Measurements from ENCODE around the gene RAPGEF5.
A peak's percentile ranks its signal among the peaks of the same experiment; 100 is the strongest.

Gene RAPGEF5

DNA sequence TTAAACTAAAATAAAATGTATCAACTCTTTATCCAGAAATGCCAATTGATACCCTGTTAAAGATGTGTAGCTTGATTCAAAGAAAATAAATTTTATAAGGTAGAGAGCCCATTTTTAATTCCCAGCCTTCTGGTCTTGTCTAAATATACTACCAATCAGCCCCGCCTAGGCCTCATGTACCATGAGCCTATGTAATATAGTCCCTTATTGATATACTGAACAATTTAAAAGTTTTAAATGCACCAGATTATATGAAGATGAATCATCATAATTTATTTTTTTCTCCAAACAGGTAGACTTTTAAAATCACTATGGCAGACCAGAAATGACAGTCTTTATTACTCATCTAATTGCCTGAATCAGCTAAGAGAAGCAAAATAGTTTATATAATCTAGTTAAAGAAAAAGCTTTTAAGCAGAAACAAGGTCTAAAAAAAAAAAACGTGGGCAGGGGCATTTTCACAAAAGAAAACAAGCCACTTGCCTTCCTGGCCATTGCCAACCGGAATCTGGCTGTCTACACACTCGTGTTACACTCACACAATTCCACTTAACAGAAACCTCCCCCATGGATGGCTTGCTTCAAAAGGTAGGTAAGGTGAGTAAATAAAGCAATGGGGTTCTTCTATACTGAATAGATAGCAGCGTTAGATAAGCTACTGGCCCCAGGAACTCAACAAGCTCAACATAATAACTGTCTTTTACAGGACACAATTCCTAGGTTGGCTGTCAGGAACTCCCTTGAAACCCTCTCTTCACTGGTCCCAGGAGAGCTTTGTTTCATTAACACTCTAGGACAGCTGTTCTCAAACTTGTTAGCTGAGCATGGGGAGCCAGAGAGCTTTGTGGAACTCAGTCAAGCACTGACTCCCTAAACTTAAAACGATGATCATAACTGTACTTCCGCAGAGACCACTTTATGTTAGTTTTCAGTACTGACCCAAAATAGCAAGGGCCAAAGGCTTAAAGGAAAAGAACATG is 37.2 kb downstream of the RAPGEF5 start:
- FAIRE-seq = no peak
- DNase-seq (ENCODE audit: extremely low spot score, insufficient read length, low read depth) = no peak

DNA sequence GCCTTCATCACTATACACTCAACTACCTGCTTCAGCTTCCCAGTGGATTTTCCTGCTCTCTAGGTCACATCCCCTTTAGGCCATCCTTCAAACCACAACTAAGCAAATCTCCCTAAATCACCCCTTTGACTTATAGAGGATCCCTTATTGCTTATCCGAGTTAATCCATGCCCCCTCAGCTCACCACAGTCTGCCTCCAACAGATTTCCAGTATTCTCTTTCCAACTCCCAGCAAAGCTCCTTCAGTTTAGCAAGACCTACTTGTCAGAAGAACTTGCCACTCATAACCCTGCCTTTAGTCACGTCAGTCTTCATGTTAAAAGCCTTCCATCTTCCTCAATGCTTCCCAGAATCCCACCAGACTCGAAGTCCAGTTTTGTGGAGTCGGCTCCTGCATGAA is 38.6 kb downstream of the RAPGEF5 start:
- DNase-seq (ENCODE audit: extremely low spot score, insufficient read length, low read depth) (no peak), FAIRE-seq (no peak)

GRCh38 chr7:22317632-22318031 is 39.3 kb downstream of the RAPGEF5 start:
- no peak for FAIRE-seq
- no peak for DNase-seq (ENCODE audit: extremely low spot score, insufficient read length, low read depth)

DNA sequence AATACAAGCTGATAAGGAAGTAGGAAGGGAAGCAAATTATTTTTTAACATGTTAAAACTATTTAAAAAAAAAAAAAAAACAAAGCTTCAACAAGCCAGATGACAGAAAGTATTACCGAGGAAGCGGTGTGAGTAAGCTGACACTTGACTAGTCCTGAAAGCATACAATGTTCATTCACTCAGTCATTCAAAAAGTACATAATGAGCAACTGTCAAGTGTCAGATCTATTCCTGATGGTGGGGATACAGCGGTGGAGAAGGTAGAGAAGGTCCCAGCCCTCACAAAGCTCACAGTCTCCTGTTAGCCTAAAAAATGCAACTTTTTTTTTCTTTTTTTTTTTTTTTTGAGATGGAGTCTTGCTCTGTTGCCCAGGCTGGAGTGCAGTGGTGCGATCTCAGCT is 40.0 kb downstream of the RAPGEF5 start:
- FAIRE-seq = no peak
- no peak for DNase-seq (ENCODE audit: extremely low spot score, insufficient read length, low read depth)

DNA sequence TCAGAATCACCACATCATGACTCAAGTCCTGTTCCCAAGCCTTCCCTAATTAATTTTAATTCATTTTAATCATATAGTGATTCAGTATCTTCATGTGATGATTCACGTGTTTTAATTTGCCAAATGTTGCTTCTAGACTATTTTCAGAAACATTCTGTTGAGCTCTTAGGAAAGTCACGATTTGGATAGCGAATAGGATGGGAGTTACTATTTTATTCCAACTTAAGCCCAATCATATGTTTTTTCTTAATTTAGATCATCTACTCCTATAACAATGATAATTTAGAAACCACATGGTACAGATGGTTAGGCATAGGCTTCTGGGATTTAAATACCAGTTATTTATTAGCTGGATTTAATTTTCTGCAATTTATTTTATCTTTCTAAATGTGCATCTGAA is 49.1 kb downstream of the RAPGEF5 start:
- no peak for DNase-seq (ENCODE audit: extremely low spot score, insufficient read length, low read depth)
- no peak for FAIRE-seq

- no peak for DNase-seq (ENCODE audit: extremely low spot score, insufficient read length, low read depth)
- no peak for FAIRE-seq
These were observed 51.2 kb downstream of the RAPGEF5 start for GRCh38 chr7:22305706-22306105.

- no peak for FAIRE-seq
- no peak for DNase-seq (ENCODE audit: extremely low spot score, insufficient read length, low read depth)
These were observed 54.0 kb downstream of the RAPGEF5 start for GRCh38 chr7:22302951-22303423.

DNA sequence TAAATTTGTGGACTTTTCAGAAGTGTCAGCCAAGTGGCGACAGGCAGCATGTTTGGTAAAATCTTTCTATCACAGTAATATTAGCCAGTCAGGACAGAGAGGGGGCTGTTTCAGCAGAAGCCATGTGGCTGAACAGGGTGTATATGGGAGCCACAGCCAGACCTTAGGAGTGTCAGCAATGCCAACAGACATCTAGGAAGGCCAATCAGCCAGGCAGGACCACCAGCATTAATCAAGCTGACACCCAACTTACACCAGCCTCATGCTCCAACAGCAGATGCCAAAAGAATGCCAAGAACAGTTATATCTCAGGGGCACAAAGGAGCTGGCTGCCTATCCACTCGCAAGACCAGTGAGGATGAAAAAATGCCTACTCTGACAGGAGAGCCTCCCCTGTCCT is 54.8 kb downstream of the RAPGEF5 start:
- FAIRE-seq = no peak
- DNase-seq (ENCODE audit: extremely low spot score, insufficient read length, low read depth) = no peak

- no peak for DNase-seq (ENCODE audit: extremely low spot score, insufficient read length, low read depth)
- no peak for FAIRE-seq
These were observed 55.2 kb downstream of the RAPGEF5 start for GRCh38 chr7:22301790-22302189.

- no peak for DNase-seq (ENCODE audit: extremely low spot score, insufficient read length, low read depth)
- no peak for FAIRE-seq
These were observed 56.1 kb downstream of the RAPGEF5 start for GRCh38 chr7:22300839-22301238.

DNA sequence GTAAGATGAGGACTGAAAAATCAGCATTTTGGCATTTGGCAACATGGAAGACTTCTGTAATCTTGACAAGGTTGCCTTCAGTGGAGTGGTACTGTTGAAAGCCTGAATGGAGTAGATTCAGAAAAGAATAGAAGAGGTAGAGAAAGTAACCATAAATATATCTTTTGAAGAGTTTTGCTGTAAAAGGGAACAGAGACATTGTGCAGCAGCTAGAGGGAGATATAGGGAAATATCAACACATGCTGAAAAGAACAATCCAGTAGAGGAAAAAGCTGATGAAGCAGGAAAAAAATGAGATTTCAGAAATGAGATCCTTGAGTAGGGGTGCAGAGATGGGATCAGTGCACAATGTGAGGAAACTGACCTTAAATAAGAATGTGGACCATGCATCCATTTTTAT is 60.0 kb downstream of the RAPGEF5 start:
- DNase-seq (ENCODE audit: extremely low spot score, insufficient read length, low read depth) (no peak), FAIRE-seq (peak; percentile 5)

- FAIRE-seq (no peak), DNase-seq (ENCODE audit: extremely low spot score, insufficient read length, low read depth) (no peak)
These were observed 60.7 kb downstream of the RAPGEF5 start for GRCh38 chr7:22296265-22296566.

- FAIRE-seq (no peak), DNase-seq (ENCODE audit: extremely low spot score, insufficient read length, low read depth) (no peak)
These were observed 61.3 kb downstream of the RAPGEF5 start for GRCh38 chr7:22295402-22296264.

DNA sequence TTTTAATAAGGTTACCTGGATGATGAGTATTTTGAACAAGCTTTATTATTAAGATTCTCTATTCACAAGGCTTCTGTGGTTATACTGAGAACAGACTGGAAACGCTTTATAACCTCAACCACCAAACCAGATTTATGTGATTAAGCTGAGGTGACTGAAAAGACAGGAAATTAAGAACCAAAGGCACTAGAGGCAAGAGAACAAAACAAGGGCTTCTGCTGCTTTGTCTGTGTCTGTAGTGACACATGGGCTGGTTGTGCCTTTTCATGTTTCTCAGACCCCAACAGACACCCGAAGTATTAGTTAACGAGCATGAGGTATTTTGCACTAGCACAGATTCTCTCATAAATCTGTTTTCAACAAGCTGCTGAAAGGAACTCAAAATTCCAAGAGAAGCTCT is 64.4 kb downstream of the RAPGEF5 start:
- FAIRE-seq (no peak), DNase-seq (ENCODE audit: extremely low spot score, insufficient read length, low read depth) (no peak)

DNA sequence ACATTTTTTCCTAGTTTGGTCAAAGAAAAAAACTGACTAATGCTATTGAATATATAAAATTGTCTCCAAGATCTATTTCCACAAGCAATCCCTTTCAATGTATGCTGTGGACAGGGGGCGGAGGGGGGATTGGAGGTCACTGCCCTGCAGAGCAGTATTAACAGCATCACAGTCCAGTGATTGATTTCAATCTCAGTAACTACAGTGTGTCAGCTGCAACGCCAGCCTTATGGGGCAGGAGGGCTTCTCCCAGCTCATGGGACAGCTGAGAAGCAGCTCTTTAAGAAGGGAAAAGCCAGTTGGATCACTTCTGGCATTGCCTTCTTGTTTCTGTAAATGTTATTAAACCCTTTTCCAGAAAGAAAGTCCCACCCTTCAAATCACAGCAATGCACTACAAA is 65.0 kb downstream of the RAPGEF5 start:
- DNase-seq (ENCODE audit: extremely low spot score, insufficient read length, low read depth) (no peak), FAIRE-seq (no peak)

DNA sequence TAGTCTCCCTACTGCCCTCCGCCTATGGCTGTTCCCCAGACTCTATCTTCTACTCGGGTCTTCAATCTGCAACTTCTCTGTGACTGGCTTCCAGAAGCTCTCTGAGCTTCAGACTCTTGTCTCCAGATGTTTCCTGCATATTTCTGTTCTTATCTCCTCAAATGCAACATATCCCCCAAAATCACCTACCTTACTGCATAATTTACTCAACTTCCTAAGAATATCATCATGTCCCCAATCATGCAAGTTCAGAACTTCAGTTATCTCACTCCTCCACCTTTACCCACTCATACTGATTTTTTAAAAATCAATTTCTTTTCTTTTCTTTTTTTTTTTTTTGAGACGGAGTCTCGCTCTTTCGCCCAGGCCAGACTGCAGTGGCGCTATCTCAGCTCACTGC is 68.8 kb downstream of the RAPGEF5 start:
- DNase-seq (ENCODE audit: extremely low spot score, insufficient read length, low read depth) (no peak), FAIRE-seq (no peak)

GRCh38 chr7:22287412-22287811 is 69.5 kb downstream of the RAPGEF5 start:
- no peak for DNase-seq (ENCODE audit: extremely low spot score, insufficient read length, low read depth)
- no peak for FAIRE-seq

DNA sequence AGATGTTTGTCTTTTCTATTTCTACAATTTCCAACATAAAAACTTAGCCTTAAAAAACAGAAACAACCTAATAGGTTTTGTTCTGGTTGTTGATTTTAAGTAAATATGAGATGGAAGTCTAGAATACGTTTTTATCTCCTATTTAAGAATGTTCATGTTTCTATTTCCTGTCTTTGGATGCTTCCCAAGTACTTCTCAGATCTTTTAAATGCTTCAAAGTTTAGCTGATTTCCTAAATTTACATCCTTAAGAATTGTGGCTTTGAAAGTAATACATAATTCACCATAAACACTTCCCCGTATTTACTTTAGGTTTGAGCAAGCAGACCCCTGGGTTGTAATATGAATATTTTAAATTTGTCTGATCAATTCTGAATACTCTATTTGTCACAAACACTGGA is 70.5 kb downstream of the RAPGEF5 start:
- FAIRE-seq = no peak
- DNase-seq (ENCODE audit: extremely low spot score, insufficient read length, low read depth) = no peak

- FAIRE-seq (no peak), DNase-seq (ENCODE audit: extremely low spot score, insufficient read length, low read depth) (no peak)
These were observed 75.5 kb downstream of the RAPGEF5 start for GRCh38 chr7:22281481-22281880.

- FAIRE-seq (no peak), DNase-seq (ENCODE audit: extremely low spot score, insufficient read length, low read depth) (no peak)
These were observed 76.9 kb downstream of the RAPGEF5 start for GRCh38 chr7:22280031-22280430.

- no peak for DNase-seq (ENCODE audit: extremely low spot score, insufficient read length, low read depth)
- no peak for FAIRE-seq
These were observed 78.3 kb downstream of the RAPGEF5 start for GRCh38 chr7:22278660-22279059.

Data from GM18507 (cell line).